ENCODE measurements around the gene ANTKMT. TPM values are rescaled to one million over a fixed set of nuclear protein-coding genes. Genes with fewer than 3 reads are reported as not detected.

ANTKMT gene
- total and polyA plus RNA-seq, 2 of the 4 experiments (the other 2 are of a cell fraction) = 7.3 to 16.2 TPM

- Histone ChIP-seq H3K4me3 (ENCODE audit: insufficient read depth, low read depth, low read length) (no peak overlapping the region), H2BK5ac (ENCODE audit: low read depth, low read length, poor library complexity, severe bottlenecking) (no peak overlapping the region), H4K8ac (ENCODE audit: low read depth in 2 of 2, low read length in 2 of 2) (no peak overlapping the region), H4K20me1 (ENCODE audit: insufficient read depth, low read length) (peaks cover 7% of the 10 kb centered on the region), H3K9me3 (ENCODE audit: control insufficient read depth, insufficient read depth, low read length) (no peaks in the 10 kb centered on the region), H3K23ac (ENCODE audit: low read depth, low read length) (no peak overlapping the region), H4K5ac (ENCODE audit: low read depth, low read length) (no peak overlapping the region), H3K4me2 (ENCODE audit: low read depth, low read length) (no peak overlapping the region), H2BK15ac (ENCODE audit: low read depth, low read length) (no peak overlapping the region), H3K79me1 (ENCODE audit: low read depth in 1 of 2, low read length in 2 of 2) (peaks cover 13 to 23% of the 10 kb centered on the region in 2 experiments), H3K9ac (ENCODE audit: low read depth, low read length) (no peak overlapping the region), H3K27me3 (ENCODE audit: control insufficient read depth, insufficient read depth, low read length) (no peaks in the 10 kb centered on the region), H3K36me3 (ENCODE audit: control insufficient read depth, insufficient read depth, low read length) (no peaks in the 10 kb centered on the region), H2AFZ (replicated peaks; ENCODE audit: low read length, poor library complexity) (no peak overlapping the region), H3K4ac (ENCODE audit: low read depth, low read length) (no peak overlapping the region), H2BK20ac (ENCODE audit: low read depth, low read length) (no peak overlapping the region), H3K56ac (ENCODE audit: extremely low read depth, insufficient read depth, low read length) (no peak overlapping the region), H3K14ac (replicated peaks; ENCODE audit: low read depth, low read length) (no peak overlapping the region), H3K18ac (ENCODE audit: low read depth, low read length) (no peak overlapping the region), H4K91ac (ENCODE audit: insufficient read depth, low read depth, low read length) (no peak overlapping the region), H3K27ac (ENCODE audit: insufficient read depth, low read length) (no peak overlapping the region), H3K9me1 (ENCODE audit: insufficient read depth, low read length) (no peaks in the 10 kb centered on the region), H3K4me1 (ENCODE audit: control insufficient read depth, insufficient read depth, low read length) (peaks cover 20% of the 10 kb centered on the region), H2BK120ac (ENCODE audit: low read depth, low read length) (no peak overlapping the region), H2AK9ac (replicated peaks; ENCODE audit: low read depth, low read length, poor library complexity) (no peak overlapping the region), H2AK5ac (ENCODE audit: low read depth, low read length) (no peak overlapping the region; the same call in 1 of the 2 replicates)
- DNase-seq (no peak), ATAC-seq (ENCODE audit: low read depth) (no peak)
- dilution Hi-C loops (cut with HindIII; ENCODE audit: low sequenced_read_pairs, unreplicated experiment) (no loop called here), in situ Hi-C loops (cut with MboI; ENCODE audit: low sequenced_read_pairs) (loop anchor here (25.0 kb wide), 1 partner anchor 345 kb away; the partner anchor contains the start of gene SSTR5), intact Hi-C loops (cut with micrococcal nuclease) (no loop called here)
- ChIA-PET CTCF (no interaction called here), POLR2A (ENCODE audit: unreplicated experiment) (no interaction called here)
- no TSS peak for BruUV-seq (replicated peaks)
- TF ChIP-seq ELK1 (IDR thresholded peaks at IDR 0.05; ENCODE audit: borderline replicate concordance, low read depth, low read length) = no peak
- no peak for TF ChIP-seq MXI1 (IDR thresholded peaks at IDR 0.05; ENCODE audit: borderline replicate concordance, low read depth, low read length)
- no peak for TF ChIP-seq MAFK (IDR thresholded peaks at IDR 0.05; ENCODE audit: low read depth, low read length)
- no peak for TF ChIP-seq FOS (IDR thresholded peaks at IDR 0.05; ENCODE audit: low read depth, low read length)
- no peak for TF ChIP-seq CTCF (conservative IDR thresholded peaks at IDR 0.05; ENCODE audit: low read depth, low read length)
- TF ChIP-seq BHLHE40 (IDR thresholded peaks at IDR 0.05; ENCODE audit: low read depth, low read length) = no peak
- no peak for TF ChIP-seq CEBPB (IDR thresholded peaks at IDR 0.05; ENCODE audit: low read depth, low read length)
- TF ChIP-seq CHD1 (IDR thresholded peaks at IDR 0.05; ENCODE audit: low read depth, low read length) = no peak
- no peak for TF ChIP-seq POLR2A (IDR thresholded peaks at IDR 0.05; ENCODE audit: low read depth, low read length)
- TF ChIP-seq MAZ (IDR thresholded peaks at IDR 0.05; ENCODE audit: borderline replicate concordance, low read depth, low read length) = no peak
- no peak for TF ChIP-seq RCOR1 (IDR thresholded peaks at IDR 0.05; ENCODE audit: insufficient replicate concordance, low read length)
- 94% methylated on average over 13 of the region's 29 CpGs; no CpG with 5 or more reads in 1 of the 2 experiments for WGBS, 2 experiments (ENCODE audit: extremely low coverage in 2 of 2, insufficient read length in 1 of 2)
Measured at GRCh38 chr16:716768-717325, 4.1 kb upstream of the ANTKMT start.

Data from IMR-90 (cell line).